ENCODE measurements around the gene SDHA.

SDHA gene

GRCh38 chr5:186091-187041 lies 31.8 kb upstream of the SDHA start:
- no peak overlapping the region for H3K4me3 ChIP-seq (ENCODE audit: low read length)
- H3K9me3 ChIP-seq (ENCODE audit: control insufficient read depth, insufficient read depth, low read length), result no peaks in the 10 kb centered on the region
- DNase-seq (ENCODE audit: low read depth, low spot score), result no peak
- peaks cover 3% of the 10 kb centered on the region for H3K4me1 ChIP-seq (ENCODE audit: control insufficient read depth, insufficient read depth, low read length)
- peaks cover 13% of the 10 kb centered on the region; the same call in 1 of the 2 replicates for H3K36me3 ChIP-seq (ENCODE audit: control insufficient read depth, insufficient read depth, low read length)
- no CpG with 5 or more reads among the region's 28 CpGs for WGBS (ENCODE audit: insufficient coverage, insufficient read length)
- H3K27ac ChIP-seq (ENCODE audit: low read length), result no peak overlapping the region
- H3K27me3 ChIP-seq (ENCODE audit: control insufficient read depth, insufficient read depth, low read length), result no peaks in the 10 kb centered on the region

GRCh38 chr5:187042-187431 lies 31.1 kb upstream of the SDHA start:
- H3K27me3 ChIP-seq (ENCODE audit: control insufficient read depth, insufficient read depth, low read length), result no peaks in the 10 kb centered on the region
- no CpG with 5 or more reads among the region's 13 CpGs for WGBS (ENCODE audit: insufficient coverage, insufficient read length)
- no peaks in the 10 kb centered on the region for H3K9me3 ChIP-seq (ENCODE audit: control insufficient read depth, insufficient read depth, low read length)
- peaks cover 7% of the 10 kb centered on the region; the same call in 1 of the 2 replicates for H3K36me3 ChIP-seq (ENCODE audit: control insufficient read depth, insufficient read depth, low read length)
- no peak overlapping the region for H3K27ac ChIP-seq (ENCODE audit: low read length)
- peaks cover 3% of the 10 kb centered on the region for H3K4me1 ChIP-seq (ENCODE audit: control insufficient read depth, insufficient read depth, low read length)
- H3K4me3 ChIP-seq (ENCODE audit: low read length), result no peak overlapping the region
- no peak for DNase-seq (ENCODE audit: low read depth, low spot score)

GRCh38 chr5:187617-188451 lies 30.3 kb upstream of the SDHA start:
- no peaks in the 10 kb centered on the region for H3K9me3 ChIP-seq (ENCODE audit: control insufficient read depth, insufficient read depth, low read length)
- no CpG with 5 or more reads among the region's 21 CpGs for WGBS (ENCODE audit: insufficient coverage, insufficient read length)
- H3K4me3 ChIP-seq (ENCODE audit: low read length), result no peak overlapping the region
- no peak overlapping the region for H3K27ac ChIP-seq (ENCODE audit: low read length)
- DNase-seq (ENCODE audit: low read depth, low spot score), result no peak
- no peaks in the 10 kb centered on the region for H3K36me3 ChIP-seq (ENCODE audit: control insufficient read depth, insufficient read depth, low read length)
- H3K4me1 ChIP-seq (ENCODE audit: control insufficient read depth, insufficient read depth, low read length), result peaks cover 3% of the 10 kb centered on the region
- H3K27me3 ChIP-seq (ENCODE audit: control insufficient read depth, insufficient read depth, low read length), result no peaks in the 10 kb centered on the region

- H3K9me3 ChIP-seq (ENCODE audit: control insufficient read depth, insufficient read depth, low read length), result no peaks in the 10 kb centered on the region
- H3K4me1 ChIP-seq (ENCODE audit: control insufficient read depth, insufficient read depth, low read length), result peaks cover 3% of the 10 kb centered on the region
- H3K27ac ChIP-seq (ENCODE audit: low read length), result no peak overlapping the region
- no peaks in the 10 kb centered on the region for H3K36me3 ChIP-seq (ENCODE audit: control insufficient read depth, insufficient read depth, low read length)
- no peak overlapping the region for H3K4me3 ChIP-seq (ENCODE audit: low read length)
- WGBS (ENCODE audit: insufficient coverage, insufficient read length), result no CpG with 5 or more reads among the region's 37 CpGs
- peak; percentile 89 for DNase-seq (ENCODE audit: low read depth, low spot score)
- no peaks in the 10 kb centered on the region for H3K27me3 ChIP-seq (ENCODE audit: control insufficient read depth, insufficient read depth, low read length)
Observed at GRCh38 chr5:188488-189481, 29.3 kb upstream of the SDHA start.

DNA sequence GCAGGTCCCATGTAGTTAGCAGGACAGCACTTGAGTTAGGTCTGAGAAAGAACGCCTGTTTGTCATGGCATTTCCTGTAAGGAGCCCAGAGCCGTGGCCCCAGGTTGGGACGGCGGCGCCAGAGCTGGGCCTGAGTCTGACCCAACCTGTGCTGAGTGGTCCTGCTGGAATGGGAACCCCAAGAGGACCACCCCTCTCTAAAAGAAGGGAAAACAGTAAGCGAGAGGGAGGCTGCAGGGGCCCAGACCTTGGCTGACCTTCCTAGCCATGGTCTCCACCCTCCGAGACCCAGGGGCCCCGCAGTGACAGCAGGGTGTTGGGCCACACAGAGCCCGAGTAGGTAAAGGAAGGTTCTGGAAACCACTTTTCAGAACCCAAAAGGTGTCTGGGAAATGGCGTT lies 28.6 kb upstream of the SDHA start:
- H3K27ac ChIP-seq (ENCODE audit: low read length), result no peak overlapping the region
- H3K4me3 ChIP-seq (ENCODE audit: low read length), result no peak overlapping the region

DNA sequence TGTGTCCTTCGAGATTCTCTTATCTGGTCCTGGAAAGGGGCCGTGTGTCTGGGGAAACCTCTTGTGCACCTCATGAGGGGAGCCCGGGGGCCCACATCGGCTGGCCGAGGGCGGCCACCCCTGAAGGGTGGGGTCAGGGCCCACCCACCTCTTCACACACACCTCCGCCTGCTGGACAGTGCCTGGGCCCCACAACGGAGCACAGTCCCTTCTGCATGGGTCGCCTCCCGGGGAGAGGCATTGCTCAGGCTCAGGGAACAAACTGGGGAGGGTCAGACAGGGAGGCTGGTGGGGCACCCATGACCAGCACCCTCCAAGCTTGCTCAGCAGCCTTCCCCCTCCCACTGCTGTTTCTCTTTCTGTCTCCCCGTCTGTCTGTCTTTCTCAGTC lies 28.1 kb upstream of the SDHA start:
- no peak overlapping the region for H3K4me3 ChIP-seq (ENCODE audit: low read length)
- no peaks in the 10 kb centered on the region for H3K9me3 ChIP-seq (ENCODE audit: control insufficient read depth, insufficient read depth, low read length)
- DNase-seq (ENCODE audit: low read depth, low spot score), result no peak
- H3K27ac ChIP-seq (ENCODE audit: low read length), result no peak overlapping the region
- no CpG with 5 or more reads among the region's 11 CpGs for WGBS (ENCODE audit: insufficient coverage, insufficient read length)
- H3K27me3 ChIP-seq (ENCODE audit: control insufficient read depth, insufficient read depth, low read length), result no peaks in the 10 kb centered on the region
- no peaks in the 10 kb centered on the region for H3K36me3 ChIP-seq (ENCODE audit: control insufficient read depth, insufficient read depth, low read length)
- H3K4me1 ChIP-seq (ENCODE audit: control insufficient read depth, insufficient read depth, low read length), result peaks cover 3% of the 10 kb centered on the region

More for the DNA sequence above, 28.6 kb upstream of the SDHA start:
- H3K27me3 ChIP-seq (ENCODE audit: control insufficient read depth, insufficient read depth, low read length), result no peaks in the 10 kb centered on the region
- H3K4me1 ChIP-seq (ENCODE audit: control insufficient read depth, insufficient read depth, low read length), result peaks cover 3% of the 10 kb centered on the region
- no CpG with 5 or more reads among the region's 10 CpGs for WGBS (ENCODE audit: insufficient coverage, insufficient read length)
- no peaks in the 10 kb centered on the region for H3K9me3 ChIP-seq (ENCODE audit: control insufficient read depth, insufficient read depth, low read length)
- H3K36me3 ChIP-seq (ENCODE audit: control insufficient read depth, insufficient read depth, low read length), result no peaks in the 10 kb centered on the region
- no peak for DNase-seq (ENCODE audit: low read depth, low spot score)

GRCh38 chr5:190366-191035 lies 27.6 kb upstream of the SDHA start:
- WGBS (ENCODE audit: insufficient coverage, insufficient read length), result no CpG with 5 or more reads among the region's 16 CpGs
- H3K27ac ChIP-seq (ENCODE audit: low read length), result no peak overlapping the region
- no peak for DNase-seq (ENCODE audit: low read depth, low spot score)
- peaks cover 3% of the 10 kb centered on the region for H3K4me1 ChIP-seq (ENCODE audit: control insufficient read depth, insufficient read depth, low read length)
- no peak overlapping the region for H3K4me3 ChIP-seq (ENCODE audit: low read length)
- no peaks in the 10 kb centered on the region for H3K27me3 ChIP-seq (ENCODE audit: control insufficient read depth, insufficient read depth, low read length)
- H3K9me3 ChIP-seq (ENCODE audit: control insufficient read depth, insufficient read depth, low read length), result no peaks in the 10 kb centered on the region
- no peaks in the 10 kb centered on the region for H3K36me3 ChIP-seq (ENCODE audit: control insufficient read depth, insufficient read depth, low read length)

GRCh38 chr5:191036-191948 lies 26.8 kb upstream of the SDHA start, which contains the start of gene LRRC14B:
LRRC14B (plus strand) TSS chr5:191495; CDS start chr5:191539, 44 bp downstream.
- Histone ChIP-seq H3K4me3 (ENCODE audit: low read length) (no peak within 1 kb of the TSS), H3K9me3 (ENCODE audit: control insufficient read depth, insufficient read depth, low read length) (no peaks in the 10 kb centered on the region), H3K27me3 (ENCODE audit: control insufficient read depth, insufficient read depth, low read length) (no peaks in the 10 kb centered on the region), H3K27ac (ENCODE audit: low read length) (no peak within 1 kb of the TSS), H3K4me1 (ENCODE audit: control insufficient read depth, insufficient read depth, low read length) (peaks cover 3% of the 10 kb centered on the region), H3K36me3 (ENCODE audit: control insufficient read depth, insufficient read depth, low read length) (no peaks in the 10 kb centered on the region)
- no CpG with 5 or more reads among the region's 56 CpGs for WGBS (ENCODE audit: insufficient coverage, insufficient read length)
- DNase-seq (ENCODE audit: low read depth, low spot score), result no peak

Measured in iPS DF 6.9 (cell line).